Lower lobe of right lung (tissue), 2 donors: ENCODE data around the gene FBP1. TPM values are rescaled to one million over a fixed set of nuclear protein-coding genes. Genes with fewer than 3 reads are reported as not detected.

ENCODE experiments used
- ATAC-seq, 2 donors: fragments of 200-7000 bp; cut with Tn5 transposase; one replicate each; pipeline ENCODE4 v1.9.1; 2020 to 2022; ENCODE audit warnings: mild to moderate bottlenecking in 2 of 2, moderate library complexity in 2 of 2
- DNase-seq: peaks from one replicate; pipeline ENCODE4 v3.0.0-alpha.2; 2020
- H3K27ac ChIP-seq: fragments of 200-600 bp; one replicate; pipeline ENCODE4 v1.8.0; 2022
- H3K27me3 ChIP-seq: fragments of 200-600 bp; one replicate; pipeline ENCODE4 v1.8.0; 2022; ENCODE audit warnings: low read depth
- H3K36me3 ChIP-seq: fragments of 200-600 bp; one replicate; pipeline ENCODE4 v1.8.0; 2022; ENCODE audit warnings: mild to moderate bottlenecking
- H3K4me1 ChIP-seq: fragments of 200-600 bp; one replicate; pipeline ENCODE4 v1.8.0; 2022
- H3K4me3 ChIP-seq: fragments of 200-600 bp; one replicate; pipeline ENCODE4 v1.8.0; 2022; ENCODE audit warnings: mild to moderate bottlenecking
- H3K9me3 ChIP-seq: fragments of 200-600 bp; one replicate; pipeline ENCODE4 v1.8.0; 2022
- intact Hi-C: fragments of 100-400 bp; cut with DNase I; formaldehyde crosslinking; loops from one replicate; pipeline ENCODE4 v1.11.0; 2022
- total RNA-seq: library from RNA; stranded (reverse); fragmentation: NEBNext Ultra II Directional; extraction: Animal tissue kit (Norgen Biotek cat#: 25700); gene quantifications from one replicate; pipeline ENCODE4 v1.2.1, GENCODE V29; 2021
- TF ChIP-seq, protein P1 (sequence below): fragments of 200-600 bp; IDR thresholded peaks from one replicate; pipeline ENCODE4 v1.8.0; 2022; ENCODE audit warnings: antibody characterized with exemption, mild to moderate bottlenecking
- donor health status: DM: no; HTN: yes; CAD: no; lungs with severe emphysema.

The FBP1 gene
- total RNA-seq, 1 donor from 2014 or later = 527 TPM

DNA sequence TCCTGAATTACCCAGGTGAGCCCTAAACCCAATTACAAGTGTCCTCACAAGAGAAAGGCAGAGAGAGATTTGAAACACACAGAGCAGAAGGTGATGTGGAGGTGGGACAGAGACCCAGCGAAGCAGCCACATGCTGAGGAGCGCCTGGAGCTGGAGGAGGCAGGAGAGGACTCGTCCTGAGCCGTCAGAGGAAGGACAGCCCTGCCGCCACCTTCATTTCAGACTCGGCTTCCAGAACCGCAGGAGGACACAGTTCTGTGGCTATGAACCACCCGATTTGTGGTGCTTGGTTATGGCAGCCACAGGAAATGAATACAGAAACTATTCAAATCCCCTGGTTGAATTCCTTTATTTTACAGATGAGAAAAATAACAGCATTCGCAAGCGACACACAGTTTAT lies 16.4 kb upstream of the FBP1 start:
- H3K4me3 ChIP-seq = no peak overlapping the region
- ATAC-seq = no peak

DNA sequence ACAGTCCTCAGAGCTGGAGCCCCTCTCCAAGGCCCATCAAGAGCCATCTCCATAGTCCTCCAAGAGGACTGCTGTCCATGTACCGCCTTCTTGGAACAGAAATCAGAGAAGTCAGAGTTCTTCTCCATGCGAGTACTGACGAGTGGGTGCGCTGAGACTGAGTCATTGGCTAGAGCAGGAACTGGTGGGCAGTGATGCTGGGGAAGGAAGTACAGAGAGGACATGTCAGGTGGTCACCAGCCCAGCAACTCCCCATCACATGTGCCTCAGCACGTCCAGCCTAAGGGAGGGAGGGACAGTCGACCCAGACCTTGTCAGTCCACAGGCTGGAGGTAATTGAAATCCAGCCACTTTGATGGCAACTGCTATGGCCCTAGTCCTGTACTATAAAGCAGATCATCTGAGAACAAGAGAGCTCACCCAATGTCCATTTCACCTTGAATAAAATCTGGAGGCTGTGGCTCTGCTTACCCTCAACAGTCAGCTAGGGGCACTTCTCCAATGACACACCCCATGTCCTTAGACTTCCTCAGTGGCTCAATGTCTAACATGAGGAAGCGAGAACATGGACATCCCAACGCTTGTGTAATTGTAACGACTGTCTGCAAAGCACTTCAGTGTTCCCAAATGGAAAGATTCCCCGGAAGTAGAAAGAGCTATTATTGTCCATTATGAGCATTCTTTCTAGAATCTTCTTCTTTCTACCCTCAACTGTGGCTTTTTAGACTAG lies 15.0 kb upstream of the FBP1 start:
- Histone ChIP-seq H3K27ac (peak overlapping the region; percentile 75), H3K36me3 (no peaks in the 10 kb centered on the region), H3K4me3 (no peak overlapping the region), H3K9me3 (no peaks in the 10 kb centered on the region), H3K4me1 (peaks cover 25% of the 10 kb centered on the region), H3K27me3 (no peaks in the 10 kb centered on the region)
- intact Hi-C loops = no loop called here
- TF ChIP-seq, protein P1, sequence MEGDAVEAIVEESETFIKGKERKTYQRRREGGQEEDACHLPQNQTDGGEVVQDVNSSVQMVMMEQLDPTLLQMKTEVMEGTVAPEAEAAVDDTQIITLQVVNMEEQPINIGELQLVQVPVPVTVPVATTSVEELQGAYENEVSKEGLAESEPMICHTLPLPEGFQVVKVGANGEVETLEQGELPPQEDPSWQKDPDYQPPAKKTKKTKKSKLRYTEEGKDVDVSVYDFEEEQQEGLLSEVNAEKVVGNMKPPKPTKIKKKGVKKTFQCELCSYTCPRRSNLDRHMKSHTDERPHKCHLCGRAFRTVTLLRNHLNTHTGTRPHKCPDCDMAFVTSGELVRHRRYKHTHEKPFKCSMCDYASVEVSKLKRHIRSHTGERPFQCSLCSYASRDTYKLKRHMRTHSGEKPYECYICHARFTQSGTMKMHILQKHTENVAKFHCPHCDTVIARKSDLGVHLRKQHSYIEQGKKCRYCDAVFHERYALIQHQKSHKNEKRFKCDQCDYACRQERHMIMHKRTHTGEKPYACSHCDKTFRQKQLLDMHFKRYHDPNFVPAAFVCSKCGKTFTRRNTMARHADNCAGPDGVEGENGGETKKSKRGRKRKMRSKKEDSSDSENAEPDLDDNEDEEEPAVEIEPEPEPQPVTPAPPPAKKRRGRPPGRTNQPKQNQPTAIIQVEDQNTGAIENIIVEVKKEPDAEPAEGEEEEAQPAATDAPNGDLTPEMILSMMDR = no peak
- ATAC-seq (peak; percentile 71 to 85), DNase-seq (peak; percentile 78)

More for the DNA sequence above, 16.4 kb upstream of the FBP1 start:
- Histone ChIP-seq H3K36me3 (no peaks in the 10 kb centered on the region), H3K27ac (peak overlapping the region; percentile 75), H3K4me1 (peaks cover 19% of the 10 kb centered on the region), H3K27me3 (no peaks in the 10 kb centered on the region), H3K9me3 (no peaks in the 10 kb centered on the region)
- intact Hi-C loops = no loop called here
- TF ChIP-seq, protein P1 = no peak
- DNase-seq = no peak

DNA sequence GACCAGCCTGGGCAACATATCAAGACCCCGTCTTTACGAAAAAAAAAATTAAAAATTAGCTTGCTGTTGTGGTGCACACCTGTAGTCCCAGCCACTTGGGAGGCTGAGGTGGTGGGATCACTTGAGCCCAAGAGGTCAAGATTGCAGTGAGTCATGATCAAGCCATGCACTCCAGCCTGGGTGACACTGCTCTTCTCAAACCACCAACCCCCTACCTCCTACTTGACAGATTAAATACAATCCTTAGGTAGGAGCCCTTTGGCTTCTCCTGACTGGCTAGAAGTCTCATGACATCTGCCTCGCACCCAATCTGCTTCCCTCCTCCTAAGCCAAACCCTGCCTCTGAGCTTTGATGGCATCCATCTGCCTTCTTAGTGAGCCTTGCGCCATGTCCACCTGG lies 11.6 kb upstream of the FBP1 start:
- ATAC-seq = no peak

DNA sequence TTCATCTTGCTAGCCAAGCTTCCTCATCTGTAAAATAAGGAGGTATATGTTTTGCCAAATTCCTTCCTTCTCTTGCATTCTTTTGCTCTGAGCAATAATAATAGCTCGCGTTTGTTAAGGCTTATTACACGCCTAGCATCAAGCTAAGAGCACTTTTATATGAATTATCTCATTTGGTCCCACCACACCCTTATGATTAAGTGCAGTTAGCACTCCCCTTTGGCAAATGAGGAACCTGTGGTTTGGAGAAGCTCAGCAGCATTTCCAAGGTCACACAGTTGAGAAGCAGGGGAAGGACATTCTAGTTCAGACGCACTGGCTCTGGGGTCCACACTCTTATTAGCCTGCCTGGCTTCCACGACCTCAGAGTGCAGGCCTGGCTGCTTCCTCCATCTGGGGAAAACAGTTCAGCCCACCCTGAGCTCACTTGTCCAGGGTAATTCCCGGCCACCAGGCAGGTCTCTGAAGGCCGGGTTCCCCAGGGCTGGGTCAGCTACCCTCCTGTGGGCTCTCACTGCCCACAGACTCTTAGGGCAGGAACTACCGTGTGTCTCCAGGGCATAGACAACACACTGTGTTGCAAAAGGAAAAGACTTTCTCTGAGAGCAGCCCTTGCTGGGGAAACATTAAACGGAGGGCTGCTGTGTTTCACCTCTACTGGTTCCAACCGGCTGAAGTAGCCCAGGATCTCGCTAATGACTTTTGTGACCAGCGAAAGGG lies 9.9 kb upstream of the FBP1 start:
- H3K27me3 ChIP-seq = no peaks in the 10 kb centered on the region
- no peaks in the 10 kb centered on the region for H3K36me3 ChIP-seq
- H3K4me3 ChIP-seq = no peak overlapping the region
- peaks cover 28% of the 10 kb centered on the region for H3K4me1 ChIP-seq
- TF ChIP-seq, protein P1 = no peak
- intact Hi-C loops = no loop called here
- H3K9me3 ChIP-seq = no peaks in the 10 kb centered on the region
- peak; percentile 80 for ATAC-seq
- DNase-seq = no peak
- peak overlapping the region; percentile 67 for H3K27ac ChIP-seq

More for the DNA sequence above, 11.6 kb upstream of the FBP1 start:
- Histone ChIP-seq H3K9me3 (no peaks in the 10 kb centered on the region), H3K4me3 (no peak overlapping the region), H3K27ac (peak overlapping the region; percentile 9), H3K36me3 (no peaks in the 10 kb centered on the region), H3K4me1 (peaks cover 28% of the 10 kb centered on the region), H3K27me3 (no peaks in the 10 kb centered on the region)
- TF ChIP-seq, protein P1 = no peak
- DNase-seq = no peak
- intact Hi-C loops = no loop called here

DNA sequence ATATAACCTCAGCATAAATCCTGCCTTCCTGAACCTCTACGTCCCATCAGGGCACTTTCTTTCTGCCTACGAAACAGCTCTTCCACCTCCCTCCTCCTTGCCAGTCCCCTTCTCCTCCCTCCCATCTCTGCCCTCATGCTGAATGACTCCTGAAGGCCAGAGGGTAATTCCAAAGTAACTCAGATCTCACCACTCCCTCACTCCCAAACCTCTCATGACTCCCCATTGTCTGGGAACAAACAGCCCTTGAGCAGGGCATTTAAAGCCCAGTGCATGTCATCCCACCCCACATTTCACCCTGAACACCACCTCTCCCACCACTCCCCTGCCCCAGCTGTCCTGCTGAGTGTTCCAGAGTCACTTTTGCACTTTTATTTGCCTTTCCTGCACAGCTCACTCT lies 8.9 kb upstream of the FBP1 start:
- ATAC-seq (no peak), DNase-seq (no peak)
- H3K27me3 ChIP-seq = no peaks in the 10 kb centered on the region
- H3K4me3 ChIP-seq = no peak overlapping the region
- TF ChIP-seq, protein P1 = no peak
- intact Hi-C loops = no loop called here
- H3K4me1 ChIP-seq = peaks cover 21% of the 10 kb centered on the region
- H3K9me3 ChIP-seq = no peaks in the 10 kb centered on the region
- peak overlapping the region; percentile 46 for H3K27ac ChIP-seq
- H3K36me3 ChIP-seq = no peaks in the 10 kb centered on the region
